Measurements from ENCODE around the gene RPS17. TPM values are rescaled to one million over a fixed set of nuclear protein-coding genes. Genes with fewer than 3 reads are reported as not detected.

The RPS17 gene
- polyA plus RNA-seq, 3 donors: 604 to 2,881 (median 619) TPM

DNA sequence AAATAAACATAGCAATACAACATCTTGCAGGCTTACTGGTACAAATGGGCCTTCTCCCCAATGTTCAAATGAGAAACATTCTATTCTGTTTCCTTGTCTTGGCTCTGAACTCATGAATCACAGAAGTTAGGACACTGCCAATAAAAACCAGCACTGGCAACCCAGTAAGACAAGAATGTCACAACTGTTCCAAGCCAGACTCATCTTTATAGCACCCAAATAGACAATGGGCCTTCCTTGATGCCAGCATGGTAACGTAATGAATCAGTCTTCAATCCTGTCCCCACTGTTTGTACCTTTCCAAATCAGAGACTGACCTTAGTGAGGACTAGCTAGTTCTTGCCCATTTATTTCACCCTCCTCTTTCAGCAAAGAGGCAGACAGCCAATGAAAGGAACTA lies 14.1 kb upstream of the RPS17 start:
- H3K4me3 ChIP-seq (replicated peaks in 1 of 3; ENCODE audit: low read depth in 2 of 3, low read length in 3 of 3): no peak overlapping the region
- Mint-ChIP-seq H3K4me1 (no peaks in the 10 kb centered on the region), H3K4me3 (no peak overlapping the region), H3K36me3 (no peaks in the 10 kb centered on the region), H3K27me3 (ENCODE audit: low read depth in 3 of 3) (peaks cover 3 to 4% (median 4%) of the 10 kb centered on the region in 3 donors), H3K27ac (no peak overlapping the region), H3K9me3 (peaks cover 0 to 3% (median 0%) of the 10 kb centered on the region in 7 donors)
- H3K9me3 ChIP-seq (replicated peaks in 1 of 2; ENCODE audit: control insufficient read depth in 1 of 2, insufficient read depth in 1 of 2, low read length in 2 of 2): no peaks in the 10 kb centered on the region
- H3K4me2 ChIP-seq (replicated peaks; ENCODE audit: extremely low read depth, low read length, poor library complexity, severe bottlenecking): no peak overlapping the region
- no peak overlapping the region for H3K27ac ChIP-seq (ENCODE audit: low read depth in 1 of 2, low read length in 2 of 2)
- H3K9ac ChIP-seq (ENCODE audit: insufficient read depth, low read length, poor library complexity, severe bottlenecking): no peak overlapping the region
- TF ChIP-seq, protein P1, sequence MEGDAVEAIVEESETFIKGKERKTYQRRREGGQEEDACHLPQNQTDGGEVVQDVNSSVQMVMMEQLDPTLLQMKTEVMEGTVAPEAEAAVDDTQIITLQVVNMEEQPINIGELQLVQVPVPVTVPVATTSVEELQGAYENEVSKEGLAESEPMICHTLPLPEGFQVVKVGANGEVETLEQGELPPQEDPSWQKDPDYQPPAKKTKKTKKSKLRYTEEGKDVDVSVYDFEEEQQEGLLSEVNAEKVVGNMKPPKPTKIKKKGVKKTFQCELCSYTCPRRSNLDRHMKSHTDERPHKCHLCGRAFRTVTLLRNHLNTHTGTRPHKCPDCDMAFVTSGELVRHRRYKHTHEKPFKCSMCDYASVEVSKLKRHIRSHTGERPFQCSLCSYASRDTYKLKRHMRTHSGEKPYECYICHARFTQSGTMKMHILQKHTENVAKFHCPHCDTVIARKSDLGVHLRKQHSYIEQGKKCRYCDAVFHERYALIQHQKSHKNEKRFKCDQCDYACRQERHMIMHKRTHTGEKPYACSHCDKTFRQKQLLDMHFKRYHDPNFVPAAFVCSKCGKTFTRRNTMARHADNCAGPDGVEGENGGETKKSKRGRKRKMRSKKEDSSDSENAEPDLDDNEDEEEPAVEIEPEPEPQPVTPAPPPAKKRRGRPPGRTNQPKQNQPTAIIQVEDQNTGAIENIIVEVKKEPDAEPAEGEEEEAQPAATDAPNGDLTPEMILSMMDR (IDR thresholded peaks at IDR 0.05): no peak
- no peak for DNase-seq
- H2AFZ ChIP-seq (ENCODE audit: insufficient read depth, low read depth, low read length, poor library complexity, severe bottlenecking): no peak overlapping the region
- H3K4me1 ChIP-seq (ENCODE audit: control insufficient read depth in 1 of 2, insufficient read depth in 2 of 2, low read length in 2 of 2): no peaks in the 10 kb centered on the region
- intact Hi-C loops (cut with micrococcal nuclease): no loop called here
- 89% methylated on average over 1 of the region's 1 CpG for WGBS (ENCODE audit: insufficient coverage)
- H3K27me3 ChIP-seq (ENCODE audit: control insufficient read depth in 2 of 2, insufficient read depth in 2 of 2, low read length in 2 of 2): no peaks in the 10 kb centered on the region
- H4K20me1 ChIP-seq (ENCODE audit: insufficient read depth, low read length): no peaks in the 10 kb centered on the region
- no peaks in the 10 kb centered on the region for H3K36me3 ChIP-seq (replicated peaks in 1 of 2; ENCODE audit: control insufficient read depth in 1 of 2, insufficient read depth in 2 of 2, low read length in 2 of 2)
- H3K79me2 ChIP-seq (ENCODE audit: insufficient read depth, low read length): no peaks in the 10 kb centered on the region

DNA sequence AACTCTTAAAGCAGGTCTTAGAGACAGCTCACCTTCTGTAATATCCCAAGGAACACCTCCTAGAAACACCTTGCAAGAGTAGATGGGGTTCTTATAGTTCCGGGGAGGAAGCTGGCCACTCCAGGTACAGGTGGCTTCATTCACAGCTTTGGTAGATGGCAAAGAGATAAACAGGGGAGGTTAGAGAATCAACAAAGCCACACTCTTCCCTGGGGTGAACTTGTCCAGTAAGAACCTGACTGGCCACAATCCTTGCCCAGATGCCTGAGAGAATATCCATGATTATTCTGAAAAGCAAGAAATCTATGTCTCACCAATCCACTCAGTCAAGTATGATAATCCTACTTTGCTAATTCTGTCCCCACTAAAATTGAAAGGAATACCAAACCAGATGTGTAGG lies 13.6 kb upstream of the RPS17 start:
- Histone ChIP-seq H3K4me3 (replicated peaks in 1 of 3; ENCODE audit: low read depth in 2 of 3, low read length in 3 of 3) (no peak overlapping the region), H3K9ac (ENCODE audit: insufficient read depth, low read length, poor library complexity, severe bottlenecking) (no peak overlapping the region), H3K79me2 (ENCODE audit: insufficient read depth, low read length) (no peaks in the 10 kb centered on the region), H3K27ac (ENCODE audit: low read depth in 1 of 2, low read length in 2 of 2) (no peak overlapping the region), H3K27me3 (ENCODE audit: control insufficient read depth in 2 of 2, insufficient read depth in 2 of 2, low read length in 2 of 2) (no peaks in the 10 kb centered on the region), H3K4me1 (ENCODE audit: control insufficient read depth in 1 of 2, insufficient read depth in 2 of 2, low read length in 2 of 2) (no peaks in the 10 kb centered on the region), H2AFZ (ENCODE audit: insufficient read depth, low read depth, low read length, poor library complexity, severe bottlenecking) (no peak overlapping the region), H3K4me2 (replicated peaks; ENCODE audit: extremely low read depth, low read length, poor library complexity, severe bottlenecking) (no peak overlapping the region), H4K20me1 (ENCODE audit: insufficient read depth, low read length) (no peaks in the 10 kb centered on the region), H3K9me3 (replicated peaks in 1 of 2; ENCODE audit: control insufficient read depth in 1 of 2, insufficient read depth in 1 of 2, low read length in 2 of 2) (no peaks in the 10 kb centered on the region), H3K36me3 (replicated peaks in 1 of 2; ENCODE audit: control insufficient read depth in 1 of 2, insufficient read depth in 2 of 2, low read length in 2 of 2) (no peaks in the 10 kb centered on the region)
- Mint-ChIP-seq H3K9me3 (peaks cover 0 to 3% (median 0%) of the 10 kb centered on the region in 7 donors), H3K4me1 (no peaks in the 10 kb centered on the region), H3K27ac (no peak overlapping the region), H3K36me3 (no peaks in the 10 kb centered on the region), H3K4me3 (no peak overlapping the region), H3K27me3 (ENCODE audit: low read depth in 3 of 3) (peaks cover 3 to 4% (median 4%) of the 10 kb centered on the region in 3 donors)
- DNase-seq: no peak
- TF ChIP-seq, protein P1 (IDR thresholded peaks at IDR 0.05): no peak
- WGBS (ENCODE audit: insufficient coverage): no CpG with 5 or more reads among the region's 1 CpG
- intact Hi-C loops (cut with micrococcal nuclease): no loop called here
